K562 (cell line): ENCODE data around the gene AHCYL2. TPM values are rescaled to one million over a fixed set of nuclear protein-coding genes. Genes with fewer than 3 reads are reported as not detected.

ENCODE experiments used
- CTCF ChIP-seq, 3 experiments: IDR thresholded peaks in 2 of 3; conservative IDR thresholded peaks in 1 of 3; 2 replicates each; pipeline ENCODE4 v1.5.1; 2011 to 2012; ENCODE audit warnings: low read length in 3 of 3, mild to moderate bottlenecking in 3 of 3, control low read depth in 2 of 3, improper control_type of control experiment in 1 of 3, inconsistent platforms in 1 of 3, low read depth in 1 of 3, mixed read lengths in 1 of 3, moderate library complexity in 1 of 3; ENCODE audit not compliant: insufficient read depth in 2 of 3
- ELF2 ChIP-seq: fragments of 250-450 bp; sonication (Bioruptor Pico); IDR thresholded peaks from 2 replicates; pipeline ENCODE4 v1.5.0; 2021; ENCODE audit warnings: mild to moderate bottlenecking
- FOXK1 ChIP-seq: sonication (generic); formaldehyde crosslinking; IDR thresholded peaks from 2 replicates; pipeline ENCODE4 v1.8.0; 2022; ENCODE audit warnings: missing genetic modification reagents, mild to moderate bottlenecking, borderline replicate concordance
- HDAC2 ChIP-seq: fragments of 450-650 bp; IDR thresholded peaks from 2 replicates; pipeline ENCODE4 v1.6.1; 2016; ENCODE audit warnings: mild to moderate bottlenecking
- HLTF ChIP-seq: fragments of 450-650 bp; IDR thresholded peaks from 2 replicates; pipeline ENCODE4 v1.6.1; 2016
- MGA ChIP-seq: fragments of 450-650 bp; IDR thresholded peaks from 2 replicates; pipeline ENCODE4 v1.6.1; 2016; ENCODE audit warnings: mild to moderate bottlenecking, moderate library complexity
- PRMT5 ChIP-seq: sonication (generic); formaldehyde crosslinking; IDR thresholded peaks from 2 replicates; pipeline ENCODE4 v1.5.0; 2020; ENCODE audit warnings: missing genetic modification reagents
- RBBP5 ChIP-seq: fragments of 200-600 bp; sonication (generic); IDR thresholded peaks from 2 replicates; pipeline ENCODE4 v1.6.1; 2012; ENCODE audit warnings: borderline replicate concordance, mild to moderate bottlenecking, low read length, control low read depth, inconsistent platforms; ENCODE audit not compliant: insufficient read depth, poor library complexity, severe bottlenecking
- ZBTB33 ChIP-seq: sonication (generic); formaldehyde crosslinking; IDR thresholded peaks from 2 replicates; pipeline ENCODE4 v1.8.1; 2023; ENCODE audit warnings: mild to moderate bottlenecking, missing genetic modification reagents
- ZNF121 ChIP-seq: sonication (generic); formaldehyde crosslinking; conservative IDR thresholded peaks from 2 replicates; pipeline ENCODE4 v1.8.0; 2022; ENCODE audit warnings: missing genetic modification reagents
- ZNF253 ChIP-seq: fragments of 250-450 bp; sonication (Bioruptor Pico); conservative IDR thresholded peaks from 2 replicates; pipeline ENCODE4 v1.6.1; 2021; ENCODE audit warnings: mild to moderate bottlenecking
- polyA plus RNA-seq, 8 experiments: library from polyadenylated mRNA; depleted of rRNA in 4 of 8; stranded (reverse) in 5 of 8; unstranded in 3 of 8; fragments of >200 nt; fragmentation: Nextera tagmentation in 2 of 8; fragmentation: Illumina TruSeq in 1 of 8; extraction: Ambion mirVana in 2 of 8; extraction: Trizol in 1 of 8; gene quantifications; 2 replicates each; pipeline versions ENCODE4 v1.2.1 to v1.2.3, GENCODE V29; 2011 to 2014; ENCODE audit warnings: inconsistent platforms in 1 of 8, missing spikeins in 1 of 8
- total RNA-seq, 7 experiments: library from RNA; depleted of rRNA in 6 of 7; stranded (reverse); fragments of >200 nt in 6 of 7; fragmentation: Illumina TruSeq in 2 of 7; extraction: Trizol in 2 of 7; gene quantifications; 2 replicates each; pipeline versions ENCODE4 v1.2.1 to v1.2.3, GENCODE V29; 2011 to 2021; ENCODE audit warnings: low replicate concordance in 1 of 7

AHCYL2 gene
- total and polyA plus RNA-seq, 9 of the 15 experiments (the other 6 are each of a cell fraction or from before 2014, with no cell fraction given): 0.93 to 10.5 (median 5.2) TPM

- peak; percentile 83 for TF ChIP-seq MGA
- peak; percentile 72 for TF ChIP-seq RBBP5
- TF ChIP-seq HDAC2: peak; percentile 16; the same call in 1 of the 2 replicates
- TF ChIP-seq CTCF (IDR thresholded peaks at IDR 0.05 in 2 of 3, conservative IDR thresholded peaks at IDR 0.05 in 1 of 3; ENCODE audit: insufficient read depth in 2 of 3, low read depth in 1 of 3, low read length in 3 of 3): 0 out of 6 replicates have a peak, but pooled peaks of 1 of the 3 experiments have one; percentile 0
- TF ChIP-seq PRMT5 (CRISPR knock-in tag): 0 out of 2 replicates have a peak, but pooled peaks have one; percentile 25
- TF ChIP-seq ELF2 (CRISPR knock-in tag): peak; percentile 64; the same call in 1 of the 2 replicates
- no peak for TF ChIP-seq HLTF
- peak; percentile 14; the same call in 1 of the 2 replicates for TF ChIP-seq ZNF121 (CRISPR knock-in tag)
- TF ChIP-seq ZBTB33 (CRISPR knock-in tag): no peak
- peak; percentile 76; the same call in 1 of the 2 replicates for TF ChIP-seq FOXK1 (CRISPR knock-in tag)
- TF ChIP-seq ZNF253: no peak
These were observed 538 bp downstream of the AHCYL2 start (continued) for GRCh38 chr7:129225206-129225930.
